GM23338 (cell line): ENCODE measurements around the gene HPS4. TPM values are rescaled to one million over a fixed set of nuclear protein-coding genes. Genes with fewer than 3 reads are reported as not detected.

Experiments used
- ATAC-seq: fragments of 200-7000 bp; cut with Tn5 transposase; 3 replicates; pipeline ENCODE4 v1.9.1; 2020
- DNase-seq: peaks from one replicate; pipeline ENCODE4 v3.0.0-alpha.2; 2015; ENCODE audit warnings: low spot score
- H2AFZ ChIP-seq: fragments of 200-600 bp; sonication (generic); 2 replicates; pipeline ENCODE4 v1.8.0; 2016; ENCODE audit warnings: antibody characterized with exemption, mild to moderate bottlenecking, moderate library complexity
- H3F3A ChIP-seq: fragments of 200-600 bp; sonication (generic); replicated peaks from 2 replicates; pipeline ENCODE4 v1.8.0; 2017; ENCODE audit warnings: antibody characterized with exemption, mixed run types, low read depth
- H3K27ac ChIP-seq: fragments of 200-600 bp; sonication (generic); 2 replicates; pipeline ENCODE4 v1.6.1; 2016; ENCODE audit warnings: low read depth
- H3K27me3 ChIP-seq: fragments of 200-600 bp; sonication (generic); 2 replicates; pipeline ENCODE4 v1.8.0; 2016; ENCODE audit warnings: mild to moderate bottlenecking, mixed run types, moderate library complexity; ENCODE audit not compliant: insufficient read depth
- H3K36me3 ChIP-seq: fragments of 200-600 bp; sonication (generic); 2 replicates; pipeline ENCODE4 v1.8.0; 2016; ENCODE audit warnings: mild to moderate bottlenecking; ENCODE audit not compliant: insufficient read depth
- H3K4me1 ChIP-seq: fragments of 200-600 bp; sonication (generic); 2 replicates; pipeline ENCODE4 v1.8.0; 2016; ENCODE audit warnings: mild to moderate bottlenecking, moderate library complexity; ENCODE audit not compliant: insufficient read depth
- H3K4me2 ChIP-seq: fragments of 200-600 bp; sonication (generic); 2 replicates; pipeline ENCODE4 v1.7.1; 2017; ENCODE audit warnings: mixed run types
- H3K4me3 ChIP-seq: fragments of 200-600 bp; sonication (generic); 2 replicates; pipeline ENCODE4 v1.6.1; 2016; ENCODE audit warnings: mixed run types
- H3K79me2 ChIP-seq: fragments of 200-600 bp; sonication (generic); replicated peaks from 2 replicates; pipeline ENCODE4 v1.8.0; 2017; ENCODE audit warnings: mild to moderate bottlenecking; ENCODE audit not compliant: insufficient read depth
- H3K9me2 ChIP-seq: fragments of 200-600 bp; sonication (generic); 2 replicates; pipeline ENCODE4 v1.8.0; 2017; ENCODE audit not compliant: insufficient read depth
- H4K20me1 ChIP-seq: fragments of 200-600 bp; sonication (generic); replicated peaks from 2 replicates; pipeline ENCODE4 v1.8.0; 2017; ENCODE audit warnings: mild to moderate bottlenecking; ENCODE audit not compliant: insufficient read depth
- H3K27ac Mint-ChIP-seq: 2 replicates; pipeline ENCODE4 v1.8.0; 2020; ENCODE audit warnings: inconsistent platforms, mild to moderate bottlenecking, moderate library complexity, mixed read lengths
- H3K27me3 Mint-ChIP-seq: 3 replicates; pipeline ENCODE4 v1.8.0; 2022; ENCODE audit warnings: low read depth, mild to moderate bottlenecking, moderate library complexity, mixed read lengths, inconsistent platforms; ENCODE audit not compliant: insufficient read depth, poor library complexity
- H3K36me3 Mint-ChIP-seq: 3 replicates; pipeline ENCODE4 v1.8.0; 2021; ENCODE audit warnings: low read depth, mild to moderate bottlenecking, inconsistent platforms, moderate library complexity, mixed read lengths
- H3K4me1 Mint-ChIP-seq: 3 replicates; pipeline ENCODE4 v1.8.0; 2020; ENCODE audit warnings: mild to moderate bottlenecking, inconsistent platforms, mixed read lengths
- H3K4me3 Mint-ChIP-seq: 3 replicates; pipeline ENCODE4 v1.8.0; 2021; ENCODE audit warnings: moderate library complexity, mild to moderate bottlenecking, inconsistent platforms, mixed read lengths
- H3K9me3 Mint-ChIP-seq: 3 replicates; pipeline ENCODE4 v1.8.0; 2020; ENCODE audit warnings: moderate library complexity, mild to moderate bottlenecking, inconsistent platforms, mixed read lengths
- CREB1 ChIP-seq: fragments of 250-450 bp; sonication (Bioruptor Pico); IDR thresholded peaks from 2 replicates; pipeline ENCODE4 v1.5.0; 2020; ENCODE audit warnings: low read depth, mild to moderate bottlenecking, moderate library complexity
- EZH2 ChIP-seq: fragments of 200-600 bp; sonication (generic); IDR thresholded peaks from one replicate; pipeline ENCODE4 v1.8.0; 2017; ENCODE audit warnings: antibody characterized with exemption, mild to moderate bottlenecking, low read depth; ENCODE audit not compliant: unreplicated experiment
- EZH2phosphoT487 ChIP-seq: fragments of 200-600 bp; sonication (generic); IDR thresholded peaks from one replicate; pipeline ENCODE4 v1.8.1; 2018; ENCODE audit warnings: antibody characterized with exemption; ENCODE audit not compliant: unreplicated experiment
- JUNB ChIP-seq: IDR thresholded peaks from one replicate; pipeline ENCODE4 v1.6.1; 2016; ENCODE audit warnings: antibody characterized with exemption; ENCODE audit not compliant: unreplicated experiment
- NANOG ChIP-seq: IDR thresholded peaks from 2 replicates; pipeline ENCODE4 v1.6.1; 2016; ENCODE audit warnings: antibody characterized with exemption, borderline replicate concordance
- POLR2AphosphoS5 ChIP-seq: IDR thresholded peaks from 2 replicates; pipeline ENCODE4 v1.6.1; 2016; ENCODE audit warnings: antibody characterized with exemption, low read depth
- STAT1 ChIP-seq: IDR thresholded peaks from one replicate; pipeline ENCODE4 v1.6.1; 2016; ENCODE audit warnings: antibody characterized with exemption; ENCODE audit not compliant: unreplicated experiment
- ZNF114 ChIP-seq: fragments of 250-450 bp; sonication (Bioruptor Pico); IDR thresholded peaks from 2 replicates; pipeline ENCODE4 v1.5.0; 2020; ENCODE audit warnings: mild to moderate bottlenecking, moderate library complexity
- ZNF331 ChIP-seq: fragments of 250-450 bp; sonication (Bioruptor Pico); IDR thresholded peaks from 2 replicates; pipeline ENCODE4 v1.5.0; 2020; ENCODE audit warnings: low read depth, mild to moderate bottlenecking, moderate library complexity
- polyA plus RNA-seq: library from polyadenylated mRNA; unstranded; fragments of >200 nt; fragmentation: Nextera tagmentation; extraction: Ambion mirVana; gene quantifications from 2 replicates; pipeline ENCODE4 v1.2.1, GENCODE V29; 2016
- total RNA-seq: library from RNA; depleted of rRNA; stranded (reverse); fragments of >200 nt; shearing (Covaris generic); gene quantifications from 2 replicates; pipeline ENCODE4 v1.2.3, GENCODE V29; 2014
- TF ChIP-seq, protein P1 (sequence below): IDR thresholded peaks from 2 replicates; pipeline ENCODE4 v1.6.1; 2016; ENCODE audit warnings: antibody characterized with exemption
- TF ChIP-seq, protein P2 (sequence below): IDR thresholded peaks from one replicate; pipeline ENCODE4 v1.6.1; 2018; ENCODE audit warnings: antibody characterized with exemption; ENCODE audit not compliant: unreplicated experiment
- TF ChIP-seq, protein P3 (sequence below), 2 experiments: fragments of 200-600 bp in 1 of 2; sonication (generic) in 1 of 2; conservative IDR thresholded peaks; 2 replicates each; pipeline versions ENCODE4 v1.5.1 to v1.6.1; 2016 to 2017; ENCODE audit warnings: antibody characterized with exemption in 2 of 2, low read depth in 2 of 2, mild to moderate bottlenecking in 2 of 2, moderate library complexity in 1 of 2
- TF ChIP-seq, protein P4 (sequence below): fragments of 250-450 bp; sonication (Bioruptor Pico); IDR thresholded peaks from 2 replicates; pipeline ENCODE4 v1.5.0; 2020; ENCODE audit warnings: mild to moderate bottlenecking, moderate library complexity

The HPS4 gene
- total and polyA plus RNA-seq, 2 experiments from 2014 or later, result 20.3 to 49.4 TPM

DNA sequence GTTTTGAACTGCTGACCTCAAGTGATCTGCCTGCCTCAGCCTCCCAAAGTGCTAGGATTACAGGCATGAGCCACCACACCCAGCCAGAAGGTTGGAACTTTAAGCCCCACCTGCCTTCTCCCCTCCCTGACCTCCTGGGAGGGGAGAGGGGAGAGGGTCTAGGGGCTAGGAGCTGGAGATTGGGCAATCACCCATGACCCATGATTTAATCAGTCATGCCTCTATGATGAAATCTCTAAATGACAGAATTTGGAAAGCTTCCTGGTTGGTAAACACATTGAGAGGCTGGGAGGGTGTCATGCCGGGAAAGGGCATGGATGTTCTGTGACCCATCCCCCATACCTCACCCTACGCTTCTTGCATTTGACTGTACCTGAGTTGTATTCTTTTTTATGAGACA is 45.8 kb upstream of the HPS4 start:
- Mint-ChIP-seq H3K36me3 (peaks cover 75% of the 10 kb centered on the region), H3K4me1 (no peaks in the 10 kb centered on the region), H3K27ac (no peak overlapping the region; the same call in 1 of the 2 replicates), H3K9me3 (no peaks in the 10 kb centered on the region), H3K27me3 (no peaks in the 10 kb centered on the region), H3K4me3 (no peak overlapping the region)
- Histone ChIP-seq H3K9me2 (no peaks in the 10 kb centered on the region), H3K27me3 (no peaks in the 10 kb centered on the region), H3K27ac (no peak overlapping the region), H3F3A (peaks cover 27% of the 10 kb centered on the region), H2AFZ (no peak overlapping the region), H3K4me1 (no peaks in the 10 kb centered on the region), H3K4me3 (no peak overlapping the region), H3K79me2 (no peaks in the 10 kb centered on the region), H4K20me1 (no peaks in the 10 kb centered on the region; the same call in none of the 2 replicates), H3K4me2 (no peak overlapping the region), H3K36me3 (peaks cover 53% of the 10 kb centered on the region)
- DNase-seq, result no peak
- ATAC-seq, result no peak
- TF ChIP-seq, protein P1, sequence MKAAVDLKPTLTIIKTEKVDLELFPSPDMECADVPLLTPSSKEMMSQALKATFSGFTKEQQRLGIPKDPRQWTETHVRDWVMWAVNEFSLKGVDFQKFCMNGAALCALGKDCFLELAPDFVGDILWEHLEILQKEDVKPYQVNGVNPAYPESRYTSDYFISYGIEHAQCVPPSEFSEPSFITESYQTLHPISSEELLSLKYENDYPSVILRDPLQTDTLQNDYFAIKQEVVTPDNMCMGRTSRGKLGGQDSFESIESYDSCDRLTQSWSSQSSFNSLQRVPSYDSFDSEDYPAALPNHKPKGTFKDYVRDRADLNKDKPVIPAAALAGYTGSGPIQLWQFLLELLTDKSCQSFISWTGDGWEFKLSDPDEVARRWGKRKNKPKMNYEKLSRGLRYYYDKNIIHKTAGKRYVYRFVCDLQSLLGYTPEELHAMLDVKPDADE, result no peak
- no peak for TF ChIP-seq NANOG
- TF ChIP-seq JUNB, result no peak
- no peak for TF ChIP-seq ZNF114
- TF ChIP-seq, protein P2, sequence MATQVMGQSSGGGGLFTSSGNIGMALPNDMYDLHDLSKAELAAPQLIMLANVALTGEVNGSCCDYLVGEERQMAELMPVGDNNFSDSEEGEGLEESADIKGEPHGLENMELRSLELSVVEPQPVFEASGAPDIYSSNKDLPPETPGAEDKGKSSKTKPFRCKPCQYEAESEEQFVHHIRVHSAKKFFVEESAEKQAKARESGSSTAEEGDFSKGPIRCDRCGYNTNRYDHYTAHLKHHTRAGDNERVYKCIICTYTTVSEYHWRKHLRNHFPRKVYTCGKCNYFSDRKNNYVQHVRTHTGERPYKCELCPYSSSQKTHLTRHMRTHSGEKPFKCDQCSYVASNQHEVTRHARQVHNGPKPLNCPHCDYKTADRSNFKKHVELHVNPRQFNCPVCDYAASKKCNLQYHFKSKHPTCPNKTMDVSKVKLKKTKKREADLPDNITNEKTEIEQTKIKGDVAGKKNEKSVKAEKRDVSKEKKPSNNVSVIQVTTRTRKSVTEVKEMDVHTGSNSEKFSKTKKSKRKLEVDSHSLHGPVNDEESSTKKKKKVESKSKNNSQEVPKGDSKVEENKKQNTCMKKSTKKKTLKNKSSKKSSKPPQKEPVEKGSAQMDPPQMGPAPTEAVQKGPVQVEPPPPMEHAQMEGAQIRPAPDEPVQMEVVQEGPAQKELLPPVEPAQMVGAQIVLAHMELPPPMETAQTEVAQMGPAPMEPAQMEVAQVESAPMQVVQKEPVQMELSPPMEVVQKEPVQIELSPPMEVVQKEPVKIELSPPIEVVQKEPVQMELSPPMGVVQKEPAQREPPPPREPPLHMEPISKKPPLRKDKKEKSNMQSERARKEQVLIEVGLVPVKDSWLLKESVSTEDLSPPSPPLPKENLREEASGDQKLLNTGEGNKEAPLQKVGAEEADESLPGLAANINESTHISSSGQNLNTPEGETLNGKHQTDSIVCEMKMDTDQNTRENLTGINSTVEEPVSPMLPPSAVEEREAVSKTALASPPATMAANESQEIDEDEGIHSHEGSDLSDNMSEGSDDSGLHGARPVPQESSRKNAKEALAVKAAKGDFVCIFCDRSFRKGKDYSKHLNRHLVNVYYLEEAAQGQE, result no peak
- TF ChIP-seq STAT1, result no peak
- no peak for TF ChIP-seq EZH2phosphoT487
- no peak for TF ChIP-seq CREB1
- no peak for TF ChIP-seq ZNF331 (CRISPR knock-in tag)
- TF ChIP-seq POLR2AphosphoS5, result no peak
- no peak for TF ChIP-seq EZH2
- TF ChIP-seq, protein P3, sequence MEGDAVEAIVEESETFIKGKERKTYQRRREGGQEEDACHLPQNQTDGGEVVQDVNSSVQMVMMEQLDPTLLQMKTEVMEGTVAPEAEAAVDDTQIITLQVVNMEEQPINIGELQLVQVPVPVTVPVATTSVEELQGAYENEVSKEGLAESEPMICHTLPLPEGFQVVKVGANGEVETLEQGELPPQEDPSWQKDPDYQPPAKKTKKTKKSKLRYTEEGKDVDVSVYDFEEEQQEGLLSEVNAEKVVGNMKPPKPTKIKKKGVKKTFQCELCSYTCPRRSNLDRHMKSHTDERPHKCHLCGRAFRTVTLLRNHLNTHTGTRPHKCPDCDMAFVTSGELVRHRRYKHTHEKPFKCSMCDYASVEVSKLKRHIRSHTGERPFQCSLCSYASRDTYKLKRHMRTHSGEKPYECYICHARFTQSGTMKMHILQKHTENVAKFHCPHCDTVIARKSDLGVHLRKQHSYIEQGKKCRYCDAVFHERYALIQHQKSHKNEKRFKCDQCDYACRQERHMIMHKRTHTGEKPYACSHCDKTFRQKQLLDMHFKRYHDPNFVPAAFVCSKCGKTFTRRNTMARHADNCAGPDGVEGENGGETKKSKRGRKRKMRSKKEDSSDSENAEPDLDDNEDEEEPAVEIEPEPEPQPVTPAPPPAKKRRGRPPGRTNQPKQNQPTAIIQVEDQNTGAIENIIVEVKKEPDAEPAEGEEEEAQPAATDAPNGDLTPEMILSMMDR (conservative IDR thresholded peaks at IDR 0.05; ENCODE audit: low read depth in 2 of 2), result no peak
- TF ChIP-seq, protein P4, sequence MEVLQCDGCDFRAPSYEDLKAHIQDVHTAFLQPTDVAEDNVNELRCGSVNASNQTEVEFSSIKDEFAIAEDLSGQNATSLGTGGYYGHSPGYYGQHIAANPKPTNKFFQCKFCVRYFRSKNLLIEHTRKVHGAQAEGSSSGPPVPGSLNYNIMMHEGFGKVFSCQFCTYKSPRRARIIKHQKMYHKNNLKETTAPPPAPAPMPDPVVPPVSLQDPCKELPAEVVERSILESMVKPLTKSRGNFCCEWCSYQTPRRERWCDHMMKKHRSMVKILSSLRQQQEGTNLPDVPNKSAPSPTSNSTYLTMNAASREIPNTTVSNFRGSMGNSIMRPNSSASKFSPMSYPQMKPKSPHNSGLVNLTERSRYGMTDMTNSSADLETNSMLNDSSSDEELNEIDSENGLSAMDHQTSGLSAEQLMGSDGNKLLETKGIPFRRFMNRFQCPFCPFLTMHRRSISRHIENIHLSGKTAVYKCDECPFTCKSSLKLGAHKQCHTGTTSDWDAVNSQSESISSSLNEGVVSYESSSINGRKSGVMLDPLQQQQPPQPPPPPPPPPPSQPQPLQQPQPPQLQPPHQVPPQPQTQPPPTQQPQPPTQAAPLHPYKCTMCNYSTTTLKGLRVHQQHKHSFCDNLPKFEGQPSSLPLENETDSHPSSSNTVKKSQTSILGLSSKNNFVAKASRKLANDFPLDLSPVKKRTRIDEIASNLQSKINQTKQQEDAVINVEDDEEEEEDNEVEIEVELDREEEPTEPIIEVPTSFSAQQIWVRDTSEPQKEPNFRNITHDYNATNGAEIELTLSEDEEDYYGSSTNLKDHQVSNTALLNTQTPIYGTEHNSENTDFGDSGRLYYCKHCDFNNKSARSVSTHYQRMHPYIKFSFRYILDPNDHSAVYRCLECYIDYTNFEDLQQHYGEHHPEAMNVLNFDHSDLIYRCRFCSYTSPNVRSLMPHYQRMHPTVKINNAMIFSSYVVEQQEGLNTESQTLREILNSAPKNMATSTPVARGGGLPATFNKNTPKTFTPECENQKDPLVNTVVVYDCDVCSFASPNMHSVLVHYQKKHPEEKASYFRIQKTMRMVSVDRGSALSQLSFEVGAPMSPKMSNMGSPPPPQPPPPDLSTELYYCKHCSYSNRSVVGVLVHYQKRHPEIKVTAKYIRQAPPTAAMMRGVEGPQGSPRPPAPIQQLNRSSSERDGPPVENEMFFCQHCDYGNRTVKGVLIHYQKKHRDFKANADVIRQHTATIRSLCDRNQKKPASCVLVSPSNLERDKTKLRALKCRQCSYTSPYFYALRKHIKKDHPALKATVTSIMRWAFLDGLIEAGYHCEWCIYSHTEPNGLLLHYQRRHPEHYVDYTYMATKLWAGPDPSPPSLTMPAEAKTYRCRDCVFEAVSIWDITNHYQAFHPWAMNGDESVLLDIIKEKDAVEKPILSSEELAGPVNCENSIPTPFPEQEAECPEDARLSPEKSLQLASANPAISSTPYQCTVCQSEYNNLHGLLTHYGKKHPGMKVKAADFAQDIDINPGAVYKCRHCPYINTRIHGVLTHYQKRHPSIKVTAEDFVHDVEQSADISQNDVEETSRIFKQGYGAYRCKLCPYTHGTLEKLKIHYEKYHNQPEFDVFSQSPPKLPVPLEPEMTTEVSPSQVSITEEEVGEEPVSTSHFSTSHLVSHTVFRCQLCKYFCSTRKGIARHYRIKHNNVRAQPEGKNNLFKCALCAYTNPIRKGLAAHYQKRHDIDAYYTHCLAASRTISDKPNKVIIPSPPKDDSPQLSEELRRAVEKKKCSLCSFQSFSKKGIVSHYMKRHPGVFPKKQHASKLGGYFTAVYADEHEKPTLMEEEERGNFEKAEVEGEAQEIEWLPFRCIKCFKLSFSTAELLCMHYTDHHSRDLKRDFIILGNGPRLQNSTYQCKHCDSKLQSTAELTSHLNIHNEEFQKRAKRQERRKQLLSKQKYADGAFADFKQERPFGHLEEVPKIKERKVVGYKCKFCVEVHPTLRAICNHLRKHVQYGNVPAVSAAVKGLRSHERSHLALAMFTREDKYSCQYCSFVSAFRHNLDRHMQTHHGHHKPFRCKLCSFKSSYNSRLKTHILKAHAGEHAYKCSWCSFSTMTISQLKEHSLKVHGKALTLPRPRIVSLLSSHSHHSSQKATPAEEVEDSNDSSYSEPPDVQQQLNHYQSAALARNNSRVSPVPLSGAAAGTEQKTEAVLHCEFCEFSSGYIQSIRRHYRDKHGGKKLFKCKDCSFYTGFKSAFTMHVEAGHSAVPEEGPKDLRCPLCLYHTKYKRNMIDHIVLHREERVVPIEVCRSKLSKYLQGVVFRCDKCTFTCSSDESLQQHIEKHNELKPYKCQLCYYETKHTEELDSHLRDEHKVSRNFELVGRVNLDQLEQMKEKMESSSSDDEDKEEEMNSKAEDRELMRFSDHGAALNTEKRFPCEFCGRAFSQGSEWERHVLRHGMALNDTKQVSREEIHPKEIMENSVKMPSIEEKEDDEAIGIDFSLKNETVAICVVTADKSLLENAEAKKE (CRISPR knock-in tag), result no peak
